UCSD-AML1 (cell line): ENCODE results near the gene PRKN.

Experiments used
- DNase-seq: peaks from one replicate; lab custom pipeline; 2025; ENCODE audit not compliant: unreplicated experiment; lab: John Stamatoyannopoulos, UW

Gene PRKN

GRCh38 chr6:161584621-161585340, 1142.8 kb downstream of the PRKN start:
- DNase-seq = no peak

GRCh38 chr6:161584051-161584450, 1143.5 kb downstream of the PRKN start:
- DNase-seq = no peak

- no peak for DNase-seq
Observed at GRCh38 chr6:161583584-161583983, 1144.0 kb downstream of the PRKN start.

- no peak for DNase-seq
Observed at GRCh38 chr6:161578478-161578877, 1149.1 kb downstream of the PRKN start.

- no peak for DNase-seq
Observed at GRCh38 chr6:161575523-161576254, 1151.9 kb downstream of the PRKN start.

GRCh38 chr6:161568885-161569456, 1158.6 kb downstream of the PRKN start:
- DNase-seq = no peak

GRCh38 chr6:161564952-161565351, 1162.6 kb downstream of the PRKN start:
- DNase-seq = no peak

- no peak for DNase-seq
Observed at GRCh38 chr6:161561908-161562307, 1165.7 kb downstream of the PRKN start.

- DNase-seq = no peak
Observed at GRCh38 chr6:161557333-161558107, 1170.0 kb downstream of the PRKN start.

- DNase-seq = no peak
Observed at GRCh38 chr6:161554883-161555282, 1172.7 kb downstream of the PRKN start.

GRCh38 chr6:161549977-161550655, 1177.5 kb downstream of the PRKN start:
- DNase-seq = no peak

GRCh38 chr6:161548713-161549296, 1178.8 kb downstream of the PRKN start:
- no peak for DNase-seq

- DNase-seq = no peak
Observed at GRCh38 chr6:161547617-161548016, 1179.9 kb downstream of the PRKN start.

GRCh38 chr6:161546632-161547031, 1180.9 kb downstream of the PRKN start:
- no peak for DNase-seq

- no peak for DNase-seq
Observed at GRCh38 chr6:161545741-161546140, 1181.8 kb downstream of the PRKN start.

- DNase-seq = no peak
Observed at GRCh38 chr6:161544801-161545480, 1182.6 kb downstream of the PRKN start.

GRCh38 chr6:161543684-161544309, 1183.8 kb downstream of the PRKN start:
- DNase-seq = no peak

- DNase-seq = no peak
Observed at GRCh38 chr6:161542346-161542980, 1185.1 kb downstream of the PRKN start.

GRCh38 chr6:161540532-161540931, 1187.0 kb downstream of the PRKN start:
- no peak for DNase-seq
